IMR-90 (cell line): ENCODE measurements around the gene CDON. TPM values are rescaled to one million over a fixed set of nuclear protein-coding genes. Genes with fewer than 3 reads are reported as not detected.

Experiments
- ATAC-seq: fragments of 200-7000 bp; cut with Tn5 transposase; 2 replicates; pipeline ENCODE4 v1.9.1; 2020; ENCODE audit warnings: low read depth, mild to moderate bottlenecking, moderate library complexity
- BruUV-seq: library from RNA; stranded (reverse); fragments of 400-500 nt; replicated peaks from 2 replicates; lab custom pipeline; 2021; lab: Mats Ljungman, UMichigan
- CTCF ChIA-PET: fragments of 300-600 bp; formaldehyde crosslinking; extraction: SDS; loops from one replicate; lab custom pipeline; 2021; ENCODE audit warnings: antibody characterized with exemption; lab: Yijun Ruan, JAX
- POLR2A ChIA-PET: fragments of 300-600 bp; sonication (Branson Sonifier 250); formaldehyde crosslinking; loops from one replicate; lab custom pipeline; 2022; ENCODE audit warnings: antibody characterized with exemption; ENCODE audit not compliant: unreplicated experiment; lab: Charles Lee
- DNase-seq: peaks from one replicate; pipeline ENCODE4 v3.0.0; 2013
- H2AFZ ChIP-seq: replicated peaks from 2 replicates; pipeline ENCODE3; 2013; ENCODE audit warnings: low read length, mild to moderate bottlenecking; ENCODE audit not compliant: poor library complexity
- H2AK5ac ChIP-seq: 2 replicates; pipeline ENCODE4 v1.6.1; 2013; ENCODE audit warnings: low read depth, low read length, inconsistent platforms
- H2AK9ac ChIP-seq: replicated peaks from 2 replicates; pipeline ENCODE3; 2013; ENCODE audit warnings: mild to moderate bottlenecking, low read depth, low read length, moderate library complexity; ENCODE audit not compliant: poor library complexity
- H2BK120ac ChIP-seq: 2 replicates; pipeline ENCODE4 v1.6.1; 2013; ENCODE audit warnings: low read depth, low read length, inconsistent platforms
- H2BK15ac ChIP-seq: 3 replicates; pipeline ENCODE4 v1.6.1; 2013; ENCODE audit warnings: low read depth, low read length, inconsistent platforms
- H2BK20ac ChIP-seq: 2 replicates; pipeline ENCODE4 v1.6.1; 2013; ENCODE audit warnings: low read depth, mild to moderate bottlenecking, inconsistent platforms, low read length, moderate library complexity
- H2BK5ac ChIP-seq: 2 replicates; pipeline ENCODE4 v1.6.1; 2013; ENCODE audit warnings: mild to moderate bottlenecking, low read depth, low read length, inconsistent platforms; ENCODE audit not compliant: poor library complexity, severe bottlenecking
- H3K14ac ChIP-seq: replicated peaks from 2 replicates; pipeline ENCODE4 v1.6.1; 2013; ENCODE audit warnings: low read depth, low read length, inconsistent platforms
- H3K18ac ChIP-seq: 2 replicates; pipeline ENCODE4 v1.6.1; 2013; ENCODE audit warnings: low read depth, low read length, control low read depth
- H3K23ac ChIP-seq: 2 replicates; pipeline ENCODE4 v1.6.1; 2013; ENCODE audit warnings: low read depth, low read length, inconsistent platforms
- H3K27ac ChIP-seq: 2 replicates; pipeline ENCODE4 v1.5.1; 2013; ENCODE audit warnings: mild to moderate bottlenecking, control low read depth, low read length; ENCODE audit not compliant: insufficient read depth
- H3K27me3 ChIP-seq: 2 replicates; pipeline ENCODE4 v1.6.1; 2013; ENCODE audit warnings: low read length; ENCODE audit not compliant: control insufficient read depth, insufficient read depth
- H3K36me3 ChIP-seq: 2 replicates; pipeline ENCODE4 v1.6.1; 2013; ENCODE audit warnings: low read length, mixed read lengths; ENCODE audit not compliant: control insufficient read depth, insufficient read depth
- H3K4ac ChIP-seq: 2 replicates; pipeline ENCODE4 v1.6.1; 2013; ENCODE audit warnings: low read depth, low read length, inconsistent platforms
- H3K4me1 ChIP-seq: 2 replicates; pipeline ENCODE4 v1.6.1; 2013; ENCODE audit warnings: low read length, mixed read lengths; ENCODE audit not compliant: control insufficient read depth, insufficient read depth
- H3K4me2 ChIP-seq: 2 replicates; pipeline ENCODE4 v1.6.1; 2013; ENCODE audit warnings: low read depth, mild to moderate bottlenecking, control low read depth, low read length, moderate library complexity
- H3K4me3 ChIP-seq: 2 replicates; pipeline ENCODE4 v1.5.1; 2013; ENCODE audit warnings: low read depth, mild to moderate bottlenecking, control low read depth, low read length, moderate library complexity; ENCODE audit not compliant: insufficient read depth
- H3K56ac ChIP-seq: 2 replicates; pipeline ENCODE4 v1.6.1; 2013; ENCODE audit warnings: low read length, inconsistent platforms; ENCODE audit not compliant: insufficient read depth; ENCODE audit errors: extremely low read depth
- H3K79me1 ChIP-seq, 2 experiments: 2 replicates each; pipeline ENCODE4 v1.6.1; 2013; ENCODE audit warnings: low read length in 2 of 2, inconsistent platforms in 1 of 2, low read depth in 1 of 2
- H3K9ac ChIP-seq: 2 replicates; pipeline ENCODE4 v1.6.1; 2013; ENCODE audit warnings: low read depth, low read length, control low read depth
- H3K9me1 ChIP-seq: 2 replicates; pipeline ENCODE4 v1.6.1; 2013; ENCODE audit warnings: low read length, inconsistent platforms; ENCODE audit not compliant: insufficient read depth
- H3K9me3 ChIP-seq: 2 replicates; pipeline ENCODE4 v1.6.1; 2013; ENCODE audit warnings: low read length; ENCODE audit not compliant: control insufficient read depth, insufficient read depth
- H4K20me1 ChIP-seq: 2 replicates; pipeline ENCODE4 v1.6.1; 2013; ENCODE audit warnings: low read length, inconsistent platforms; ENCODE audit not compliant: insufficient read depth
- H4K5ac ChIP-seq: 2 replicates; pipeline ENCODE4 v1.6.1; 2013; ENCODE audit warnings: mild to moderate bottlenecking, low read depth, low read length, control low read depth
- H4K8ac ChIP-seq, 2 experiments: 2 replicates each; pipeline ENCODE4 v1.6.1; 2013; ENCODE audit warnings: low read depth in 2 of 2, low read length in 2 of 2, control low read depth in 1 of 2, inconsistent platforms in 1 of 2
- H4K91ac ChIP-seq: 2 replicates; pipeline ENCODE4 v1.6.1; 2013; ENCODE audit warnings: low read depth, low read length, inconsistent platforms; ENCODE audit not compliant: insufficient read depth
- BHLHE40 ChIP-seq: fragments of 150-350 bp; IDR thresholded peaks from 2 replicates; pipeline ENCODE4 v1.6.1; 2016; ENCODE audit warnings: mild to moderate bottlenecking, low read depth, low read length
- CEBPB ChIP-seq: IDR thresholded peaks from 2 replicates; pipeline ENCODE4 v1.6.1; 2012; ENCODE audit warnings: low read depth, low read length, improper control_type of control experiment
- CHD1 ChIP-seq: IDR thresholded peaks from 2 replicates; pipeline ENCODE4 v1.6.1; 2012; ENCODE audit warnings: low read depth, low read length, improper control_type of control experiment
- MAFK ChIP-seq: IDR thresholded peaks from 2 replicates; pipeline ENCODE4 v1.6.1; 2012; ENCODE audit warnings: low read depth, low read length, improper control_type of control experiment
- MAZ ChIP-seq: IDR thresholded peaks from 2 replicates; pipeline ENCODE4 v1.6.1; 2012; ENCODE audit warnings: low read depth, mild to moderate bottlenecking, low read length, improper control_type of control experiment, moderate library complexity, borderline replicate concordance
- MXI1 ChIP-seq: IDR thresholded peaks from 2 replicates; pipeline ENCODE4 v1.6.1; 2012; ENCODE audit warnings: low read depth, mild to moderate bottlenecking, low read length, moderate library complexity, borderline replicate concordance
- RAD21 ChIP-seq: IDR thresholded peaks from 2 replicates; pipeline ENCODE4 v1.6.1; 2012; ENCODE audit warnings: low read length, improper control_type of control experiment
- RCOR1 ChIP-seq: IDR thresholded peaks from 2 replicates; pipeline ENCODE4 v1.6.1; 2012; ENCODE audit warnings: mild to moderate bottlenecking, low read length, improper control_type of control experiment; ENCODE audit not compliant: insufficient replicate concordance
- RFX5 ChIP-seq: IDR thresholded peaks from 2 replicates; pipeline ENCODE4 v1.8.0; 2012; ENCODE audit warnings: low read depth, mild to moderate bottlenecking, low read length, moderate library complexity
- SMC3 ChIP-seq: fragments of 150-350 bp; IDR thresholded peaks from 2 replicates; pipeline ENCODE4 v1.6.1; 2016; ENCODE audit warnings: low read depth, mild to moderate bottlenecking, antibody characterized with exemption, low read length, moderate library complexity
- WGBS, 2 experiments: methylation state at CpG; one replicate each; pipeline versions ENCODE4 v1.1.5 to v1.1.7; 2013; ENCODE audit warnings: missing lambda C conversion rate in 2 of 2; ENCODE audit not compliant: insufficient read length in 1 of 2; ENCODE audit errors: extremely low coverage in 2 of 2; 5-methylcytosine and 5-hydroxymethylcytosine counted together
- dilution Hi-C: fragments of 300-500 bp; cut with HindIII; formaldehyde crosslinking; loops from one replicate; pipeline ENCODE4 v1.14.3; 2018; ENCODE audit warnings: low sequenced_read_pairs; ENCODE audit not compliant: unreplicated experiment
- in situ Hi-C: fragments of 300-500 bp; cut with MboI; formaldehyde crosslinking; loops from 3 replicates; pipeline ENCODE4 v1.14.3; 2019; ENCODE audit warnings: low sequenced_read_pairs, inconsistent platforms, mixed read lengths
- intact Hi-C: fragments of 100-400 bp; cut with micrococcal nuclease; formaldehyde crosslinking; loops from 2 replicates; pipeline ENCODE4 v1.10.0; 2022
- polyA plus RNA-seq, 3 experiments: library from polyadenylated mRNA; depleted of rRNA; stranded (reverse); fragments of >200 nt; gene quantifications; 2 replicates each; pipeline ENCODE4 v1.2.3, GENCODE V29; 2012; ENCODE audit warnings: low replicate concordance in 1 of 3
- total RNA-seq: library from RNA; depleted of rRNA; stranded (reverse); fragments of >200 nt; gene quantifications from 2 replicates; pipeline ENCODE4 v1.2.3, GENCODE V29; 2012
- TF ChIP-seq, protein P1 (sequence below): fragments of 150-350 bp; IDR thresholded peaks from 2 replicates; pipeline ENCODE4 v1.6.1; 2017; ENCODE audit warnings: mild to moderate bottlenecking, antibody characterized with exemption, low read length, low read depth
- TF ChIP-seq, protein P2 (sequence below): conservative IDR thresholded peaks from 2 replicates; pipeline ENCODE4 v1.5.1; 2012; ENCODE audit warnings: mild to moderate bottlenecking, low read depth, low read length, improper control_type of control experiment
- TF ChIP-seq, protein P3 (sequence below): fragments of 150-350 bp; IDR thresholded peaks from 2 replicates; pipeline ENCODE4 v1.6.1; 2016; ENCODE audit warnings: low read depth, mild to moderate bottlenecking, low read length, moderate library complexity, borderline replicate concordance

Gene CDON
- total and polyA plus RNA-seq, 2 of the 4 experiments (the other 2 are of a cell fraction), result 1.2 to 3.8 TPM

DNA sequence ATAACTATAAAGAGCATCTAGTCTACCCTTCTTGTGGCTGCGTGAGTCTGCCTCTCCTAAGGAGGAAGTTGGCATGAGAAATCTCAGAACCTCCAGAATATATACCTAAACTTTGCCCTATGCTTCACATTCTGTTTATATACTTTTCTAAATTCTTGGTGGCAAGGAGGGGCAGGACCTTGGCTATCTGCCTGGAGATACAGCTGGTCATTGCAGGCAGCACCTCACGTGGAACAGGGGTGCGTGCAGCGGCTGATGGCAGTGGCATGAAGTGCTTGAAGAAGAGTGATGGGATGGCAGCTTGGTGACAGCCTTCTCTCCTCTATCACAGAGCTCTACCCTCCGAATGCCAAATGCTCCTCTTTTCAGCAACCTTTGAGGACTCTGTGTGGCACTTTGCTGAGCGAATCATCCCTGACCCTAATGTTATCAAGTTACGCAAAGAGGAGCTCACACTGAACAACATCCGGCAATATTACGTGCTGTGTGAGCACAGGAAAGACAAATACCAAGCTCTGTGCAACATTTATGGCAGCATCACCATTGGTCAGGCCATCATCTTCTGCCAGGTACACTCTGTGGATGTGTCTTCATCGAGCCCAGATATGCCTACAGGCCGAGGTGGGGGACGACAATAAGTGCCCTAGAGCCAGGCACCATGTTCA lies 145.9 kb downstream of the CDON start:
- Histone ChIP-seq H3K14ac (no peak overlapping the region), H3K79me1 (no peaks in the 10 kb centered on the region), H4K20me1 (no peaks in the 10 kb centered on the region), H2BK15ac (no peak overlapping the region), H3K36me3 (no peaks in the 10 kb centered on the region), H3K27ac (no peak overlapping the region), H3K18ac (no peak overlapping the region), H3K56ac (no peak overlapping the region), H3K9me1 (no peaks in the 10 kb centered on the region), H3K9me3 (no peaks in the 10 kb centered on the region), H3K4me3 (no peak overlapping the region), H2AFZ (no peak overlapping the region), H2BK20ac (no peak overlapping the region), H2AK5ac (no peak overlapping the region), H2BK120ac (no peak overlapping the region), H3K4me1 (no peaks in the 10 kb centered on the region), H3K9ac (no peak overlapping the region), H2BK5ac (no peak overlapping the region), H3K23ac (no peak overlapping the region), H4K8ac (no peak overlapping the region), H3K4ac (no peak overlapping the region), H4K91ac (no peak overlapping the region), H2AK9ac (no peak overlapping the region), H3K27me3 (peaks cover 32% of the 10 kb centered on the region), H4K5ac (no peak overlapping the region), H3K4me2 (no peak overlapping the region)
- POLR2A ChIA-PET, result no interaction called here
- CTCF ChIA-PET, result interaction anchor here (1.1 kb wide), 1 partner anchor 275 kb away, joined by 3 read pairs; no protein-coding TSS in a partner anchor
- WGBS, 2 experiments, result 81% methylated on average over 3 of the region's 12 CpGs; no CpG with 5 or more reads in 1 of the 2 experiments
- in situ Hi-C loops (no loop called here), dilution Hi-C loops (loop anchor here (25.0 kb wide), 1 partner anchor 295 kb away; the partner anchor contains the start of genes FAM118B and RPUSD4), intact Hi-C loops (no loop called here)
- DNase-seq (no peak), ATAC-seq (no peak)
- no TSS peak for BruUV-seq
- TF ChIP-seq RAD21, result no peak
- TF ChIP-seq, protein P1, sequence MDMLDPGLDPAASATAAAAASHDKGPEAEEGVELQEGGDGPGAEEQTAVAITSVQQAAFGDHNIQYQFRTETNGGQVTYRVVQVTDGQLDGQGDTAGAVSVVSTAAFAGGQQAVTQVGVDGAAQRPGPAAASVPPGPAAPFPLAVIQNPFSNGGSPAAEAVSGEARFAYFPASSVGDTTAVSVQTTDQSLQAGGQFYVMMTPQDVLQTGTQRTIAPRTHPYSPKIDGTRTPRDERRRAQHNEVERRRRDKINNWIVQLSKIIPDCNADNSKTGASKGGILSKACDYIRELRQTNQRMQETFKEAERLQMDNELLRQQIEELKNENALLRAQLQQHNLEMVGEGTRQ, result no peak
- TF ChIP-seq, protein P2, sequence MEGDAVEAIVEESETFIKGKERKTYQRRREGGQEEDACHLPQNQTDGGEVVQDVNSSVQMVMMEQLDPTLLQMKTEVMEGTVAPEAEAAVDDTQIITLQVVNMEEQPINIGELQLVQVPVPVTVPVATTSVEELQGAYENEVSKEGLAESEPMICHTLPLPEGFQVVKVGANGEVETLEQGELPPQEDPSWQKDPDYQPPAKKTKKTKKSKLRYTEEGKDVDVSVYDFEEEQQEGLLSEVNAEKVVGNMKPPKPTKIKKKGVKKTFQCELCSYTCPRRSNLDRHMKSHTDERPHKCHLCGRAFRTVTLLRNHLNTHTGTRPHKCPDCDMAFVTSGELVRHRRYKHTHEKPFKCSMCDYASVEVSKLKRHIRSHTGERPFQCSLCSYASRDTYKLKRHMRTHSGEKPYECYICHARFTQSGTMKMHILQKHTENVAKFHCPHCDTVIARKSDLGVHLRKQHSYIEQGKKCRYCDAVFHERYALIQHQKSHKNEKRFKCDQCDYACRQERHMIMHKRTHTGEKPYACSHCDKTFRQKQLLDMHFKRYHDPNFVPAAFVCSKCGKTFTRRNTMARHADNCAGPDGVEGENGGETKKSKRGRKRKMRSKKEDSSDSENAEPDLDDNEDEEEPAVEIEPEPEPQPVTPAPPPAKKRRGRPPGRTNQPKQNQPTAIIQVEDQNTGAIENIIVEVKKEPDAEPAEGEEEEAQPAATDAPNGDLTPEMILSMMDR, result no peak
- TF ChIP-seq BHLHE40, result no peak
- no peak for TF ChIP-seq RFX5
- TF ChIP-seq CHD1, result no peak
- no peak for TF ChIP-seq MAFK
- no peak for TF ChIP-seq SMC3
- TF ChIP-seq MAZ, result no peak
- TF ChIP-seq MXI1, result no peak
- no peak for TF ChIP-seq CEBPB
- TF ChIP-seq, protein P3, sequence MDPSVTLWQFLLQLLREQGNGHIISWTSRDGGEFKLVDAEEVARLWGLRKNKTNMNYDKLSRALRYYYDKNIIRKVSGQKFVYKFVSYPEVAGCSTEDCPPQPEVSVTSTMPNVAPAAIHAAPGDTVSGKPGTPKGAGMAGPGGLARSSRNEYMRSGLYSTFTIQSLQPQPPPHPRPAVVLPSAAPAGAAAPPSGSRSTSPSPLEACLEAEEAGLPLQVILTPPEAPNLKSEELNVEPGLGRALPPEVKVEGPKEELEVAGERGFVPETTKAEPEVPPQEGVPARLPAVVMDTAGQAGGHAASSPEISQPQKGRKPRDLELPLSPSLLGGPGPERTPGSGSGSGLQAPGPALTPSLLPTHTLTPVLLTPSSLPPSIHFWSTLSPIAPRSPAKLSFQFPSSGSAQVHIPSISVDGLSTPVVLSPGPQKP, result no peak
- no peak for TF ChIP-seq RCOR1
